PC-9 (cell line): Measurements from ENCODE around the gene BCAS3.
"Not testable (repeated sequence)": the region's sequence is repeated elsewhere in the genome, so short reads cannot be mapped to it uniquely, and the experiment has no call there.

ENCODE experiments used
- CTCF ChIP-seq: fragments of 200-600 bp; sonication (generic); conservative IDR thresholded peaks from 2 replicates; pipeline ENCODE4 v1.6.1; 2017; ENCODE audit warnings: mixed run types, antibody characterized with exemption, mild to moderate bottlenecking, moderate library complexity
- EZH2 ChIP-seq: fragments of 200-600 bp; sonication (generic); IDR thresholded peaks from 2 replicates; pipeline ENCODE4 v1.8.0; 2017; ENCODE audit warnings: antibody characterized with exemption, low read depth

- not testable (repeated sequence) for TF ChIP-seq CTCF, EZH2
Observed at GRCh38 chr17:61042348-61042747, 364.7 kb downstream of the BCAS3 start.
